SK-N-SH (cell line): ENCODE measurements around the gene DDX54.

Source experiments
- CHD2 ChIP-seq: fragments of 150-350 bp; IDR thresholded peaks from 2 replicates; pipeline ENCODE4 v1.6.1; 2018; ENCODE audit warnings: low read length; ENCODE audit not compliant: partially characterized antibody
- CTCF ChIP-seq: fragments of 200-600 bp; sonication (generic); IDR thresholded peaks from 2 replicates; pipeline ENCODE4 v1.6.1; 2017; ENCODE audit warnings: antibody characterized with exemption, mild to moderate bottlenecking, moderate library complexity
- FOXJ3 ChIP-seq: sonication (generic); formaldehyde crosslinking; IDR thresholded peaks from 2 replicates; pipeline ENCODE4 v1.5.1; 2020; ENCODE audit warnings: mild to moderate bottlenecking, missing genetic modification reagents
- JUND ChIP-seq: IDR thresholded peaks from 2 replicates; pipeline ENCODE4 v1.4.0; 2012
- MEF2A ChIP-seq: IDR thresholded peaks from 2 replicates; pipeline ENCODE4 v1.4.0; 2012; ENCODE audit warnings: low read depth, borderline replicate concordance
- REST ChIP-seq: IDR thresholded peaks from 2 replicates; pipeline ENCODE4 v1.6.1; 2012; ENCODE audit warnings: mild to moderate bottlenecking, low read depth, low read length, moderate library complexity
- SIN3A ChIP-seq: IDR thresholded peaks from 2 replicates; pipeline ENCODE4 v1.6.1; 2012; ENCODE audit warnings: low read depth, mild to moderate bottlenecking, low read length, moderate library complexity, borderline replicate concordance
- YY1 ChIP-seq: IDR thresholded peaks from 2 replicates; pipeline ENCODE4 v1.4.0; 2012; ENCODE audit warnings: low read depth, mild to moderate bottlenecking

- no peak for TF ChIP-seq JUND
- TF ChIP-seq SIN3A, result no peak
- no peak for TF ChIP-seq MEF2A
- no peak for TF ChIP-seq CTCF
- no peak for TF ChIP-seq YY1
- no peak for TF ChIP-seq REST
- no peak for TF ChIP-seq FOXJ3 (CRISPR knock-in tag)
- no peak for TF ChIP-seq CHD2
These were observed 56.2 kb downstream of the DDX54 start for GRCh38 chr12:113128802-113129663.
